ENCODE results near the gene OLAH. TPM values are rescaled to one million over a fixed set of nuclear protein-coding genes. Genes with fewer than 3 reads are reported as not detected.

OLAH gene
- polyA plus RNA-seq, 1 donor from 2014 or later = not detected

- H2AFZ ChIP-seq (ENCODE audit: low read depth, low read length) = no peak overlapping the region
- H3K36me3 ChIP-seq (ENCODE audit: insufficient read depth, low read length) = no peaks in the 10 kb centered on the region
Observed at GRCh38 chr10:15045380-15045779, 1.6 kb downstream of the OLAH start.

GRCh38 chr10:15046626-15047025 is 2.9 kb downstream of the OLAH start:
- Histone ChIP-seq H3K36me3 (ENCODE audit: insufficient read depth, low read length) (no peaks in the 10 kb centered on the region), H3F3A (ENCODE audit: insufficient read depth, low read length, poor library complexity, severe bottlenecking) (no peaks in the 10 kb centered on the region), H3K9ac (ENCODE audit: low read length) (no peak overlapping the region), H3K4me2 (ENCODE audit: low read length) (no peak overlapping the region), H3K79me2 (replicated peaks; ENCODE audit: insufficient read depth, low read length) (no peaks in the 10 kb centered on the region), H3K27ac (ENCODE audit: low read length) (no peak overlapping the region), H3K27me3 (ENCODE audit: insufficient read depth, low read depth, low read length) (no peaks in the 10 kb centered on the region), H3K9me2 (ENCODE audit: insufficient read depth, low read length) (no peaks in the 10 kb centered on the region), H3K4me3 (ENCODE audit: low read length) (no peak overlapping the region), H3K9me3 (ENCODE audit: low read length) (no peaks in the 10 kb centered on the region), H4K20me1 (ENCODE audit: insufficient read depth) (no peaks in the 10 kb centered on the region), H2AFZ (ENCODE audit: low read depth, low read length) (no peak overlapping the region)
- TF ChIP-seq POLR2AphosphoS5 (IDR thresholded peaks at IDR 0.05) (no peak), TAF1 (IDR thresholded peaks at IDR 0.05; ENCODE audit: low read depth) (no peak), EP300 (conservative IDR thresholded peaks at IDR 0.05; ENCODE audit: poor library complexity, severe bottlenecking) (no peak), REST (IDR thresholded peaks at IDR 0.05; ENCODE audit: borderline replicate concordance) (no peak), EZH2 (IDR thresholded peaks at IDR 0.05; ENCODE audit: borderline replicate concordance, insufficient read depth, low read length, poor library complexity, severe bottlenecking) (no peak)

More at GRCh38 chr10:15045380-15045779, 1.6 kb downstream of the OLAH start:
- no peak overlapping the region for H3K4me2 ChIP-seq (ENCODE audit: low read length)
- H3K9ac ChIP-seq (ENCODE audit: low read length) = no peak overlapping the region
- H3K27ac ChIP-seq (ENCODE audit: low read length) = no peak overlapping the region
- no peak for TF ChIP-seq TAF1 (IDR thresholded peaks at IDR 0.05; ENCODE audit: low read depth)
- no peak for TF ChIP-seq CTCF (IDR thresholded peaks at IDR 0.05; ENCODE audit: poor library complexity, severe bottlenecking)
- TF ChIP-seq RAD21 (conservative IDR thresholded peaks at IDR 0.05) = no peak
- TF ChIP-seq EZH2 (IDR thresholded peaks at IDR 0.05; ENCODE audit: borderline replicate concordance, insufficient read depth, low read length, poor library complexity, severe bottlenecking) = no peak
- no peak for TF ChIP-seq REST (IDR thresholded peaks at IDR 0.05; ENCODE audit: borderline replicate concordance)
- TF ChIP-seq SMC3 (conservative IDR thresholded peaks at IDR 0.05; ENCODE audit: poor library complexity) = no peak
- TF ChIP-seq MXI1 (conservative IDR thresholded peaks at IDR 0.05; ENCODE audit: poor library complexity, severe bottlenecking) = no peak
- no peak for TF ChIP-seq POLR2AphosphoS5 (IDR thresholded peaks at IDR 0.05)
- no peak for TF ChIP-seq EP300 (conservative IDR thresholded peaks at IDR 0.05; ENCODE audit: poor library complexity, severe bottlenecking)
- H3K4me3 ChIP-seq (ENCODE audit: low read length) = no peak overlapping the region
- no peaks in the 10 kb centered on the region for H3F3A ChIP-seq (ENCODE audit: insufficient read depth, low read length, poor library complexity, severe bottlenecking)
- H4K20me1 ChIP-seq (ENCODE audit: insufficient read depth) = no peaks in the 10 kb centered on the region
- no peaks in the 10 kb centered on the region for H3K27me3 ChIP-seq (ENCODE audit: insufficient read depth, low read depth, low read length)
- no peaks in the 10 kb centered on the region for H3K79me2 ChIP-seq (replicated peaks; ENCODE audit: insufficient read depth, low read length)
- H3K9me2 ChIP-seq (ENCODE audit: insufficient read depth, low read length) = no peaks in the 10 kb centered on the region
- H3K9me3 ChIP-seq (ENCODE audit: low read length) = no peaks in the 10 kb centered on the region
